GM19035 (cell line): ENCODE data around the gene ZNF280B.

Source experiments
- ATAC-seq: cut with Tn5 transposase; IDR thresholded peaks from one replicate; pipeline ENCODE4 v1.9.1; 2021; ENCODE audit not compliant: unreplicated experiment

ZNF280B gene, protein sequence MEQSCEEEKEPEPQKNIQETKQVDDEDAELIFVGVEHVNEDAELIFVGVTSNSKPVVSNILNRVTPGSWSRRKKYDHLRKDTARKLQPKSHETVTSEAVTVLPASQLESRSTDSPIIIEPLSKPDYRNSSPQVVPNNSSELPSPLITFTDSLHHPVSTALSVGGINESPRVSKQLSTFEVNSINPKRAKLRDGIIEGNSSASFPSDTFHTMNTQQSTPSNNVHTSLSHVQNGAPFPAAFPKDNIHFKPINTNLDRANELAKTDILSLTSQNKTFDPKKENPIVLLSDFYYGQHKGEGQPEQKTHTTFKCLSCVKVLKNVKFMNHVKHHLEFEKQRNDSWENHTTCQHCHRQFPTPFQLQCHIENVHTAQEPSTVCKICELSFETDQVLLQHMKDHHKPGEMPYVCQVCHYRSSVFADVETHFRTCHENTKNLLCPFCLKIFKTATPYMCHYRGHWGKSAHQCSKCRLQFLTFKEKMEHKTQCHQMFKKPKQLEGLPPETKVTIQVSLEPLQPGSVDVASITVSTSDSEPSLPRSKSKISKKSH

GRCh38 chr22:22508274-22509176, at the start of gene ZNF280B:
Gene ZNF280B, minus strand, starts transcription at chr22:22508742. Its CDS starts 19,344 bp downstream, at chr22:22489398.
- peak; percentile 94 for ATAC-seq

DNA sequence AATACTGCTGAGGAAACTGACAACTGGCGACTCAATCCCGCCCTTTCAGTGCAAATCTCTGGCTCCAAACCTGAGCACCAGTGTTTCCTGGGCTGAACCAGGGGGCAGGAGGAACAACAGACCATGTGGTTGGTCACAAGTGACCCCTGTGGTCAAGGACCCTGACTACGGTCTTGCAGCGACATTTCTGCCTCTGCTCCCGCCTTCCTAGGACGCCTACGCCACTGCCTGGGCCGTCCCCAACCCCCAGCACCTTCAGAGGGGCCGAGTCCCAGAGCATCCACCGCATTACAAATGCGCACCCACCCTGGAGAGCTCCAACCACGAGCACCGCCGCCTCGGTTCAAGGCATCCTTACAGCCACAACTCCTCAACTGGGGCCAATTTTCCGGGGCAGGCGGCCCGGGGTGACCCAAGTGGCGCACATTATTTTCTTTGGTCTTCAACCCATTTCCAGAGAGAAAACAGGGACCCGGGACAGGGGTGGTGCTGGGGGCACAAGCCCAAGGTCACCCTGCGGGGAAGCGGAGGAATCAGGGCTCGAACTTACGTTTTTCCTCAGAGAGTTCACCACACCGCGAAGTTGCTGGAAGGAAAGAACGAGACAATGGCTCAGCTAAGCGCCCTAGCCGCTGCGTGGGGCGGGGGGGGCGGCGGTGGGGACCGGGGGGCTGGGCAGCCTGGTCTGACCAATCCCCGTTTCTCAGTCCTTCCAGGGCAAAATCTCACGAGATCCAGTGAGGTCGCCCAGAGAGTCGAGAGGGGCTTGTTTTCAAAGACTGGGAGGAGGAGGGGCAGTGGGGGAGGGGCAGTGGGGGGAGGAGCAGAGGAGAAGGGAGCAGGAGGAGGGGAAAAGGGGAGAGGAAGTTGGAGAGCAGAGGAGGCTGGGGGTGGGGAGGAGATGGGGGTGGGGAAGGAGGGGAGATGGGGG, 48.7 kb upstream of the ZNF280B start:
- no peak for ATAC-seq

DNA sequence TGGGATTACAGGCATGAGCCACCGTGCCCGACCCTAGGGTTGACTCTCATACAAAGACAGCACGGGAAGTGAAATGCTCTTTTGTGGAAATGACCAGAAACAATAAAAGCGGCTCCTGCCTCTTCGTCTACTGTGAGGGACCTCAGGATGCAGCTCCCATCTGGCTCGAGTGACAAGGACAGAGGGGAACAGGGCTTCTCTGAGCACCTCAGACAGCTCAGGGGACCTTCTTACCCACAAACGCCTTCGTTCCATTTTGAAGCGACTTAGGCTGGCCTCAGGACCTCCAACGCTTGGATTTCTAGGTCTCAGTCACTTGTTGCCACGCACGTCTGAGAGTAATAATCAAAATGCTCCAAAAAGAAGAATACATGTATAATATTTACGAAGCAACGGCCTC, 48.0 kb upstream of the ZNF280B start:
- ATAC-seq: no peak

GRCh38 chr22:22555596-22555995, 47.1 kb upstream of the ZNF280B start:
- no peak for ATAC-seq

DNA sequence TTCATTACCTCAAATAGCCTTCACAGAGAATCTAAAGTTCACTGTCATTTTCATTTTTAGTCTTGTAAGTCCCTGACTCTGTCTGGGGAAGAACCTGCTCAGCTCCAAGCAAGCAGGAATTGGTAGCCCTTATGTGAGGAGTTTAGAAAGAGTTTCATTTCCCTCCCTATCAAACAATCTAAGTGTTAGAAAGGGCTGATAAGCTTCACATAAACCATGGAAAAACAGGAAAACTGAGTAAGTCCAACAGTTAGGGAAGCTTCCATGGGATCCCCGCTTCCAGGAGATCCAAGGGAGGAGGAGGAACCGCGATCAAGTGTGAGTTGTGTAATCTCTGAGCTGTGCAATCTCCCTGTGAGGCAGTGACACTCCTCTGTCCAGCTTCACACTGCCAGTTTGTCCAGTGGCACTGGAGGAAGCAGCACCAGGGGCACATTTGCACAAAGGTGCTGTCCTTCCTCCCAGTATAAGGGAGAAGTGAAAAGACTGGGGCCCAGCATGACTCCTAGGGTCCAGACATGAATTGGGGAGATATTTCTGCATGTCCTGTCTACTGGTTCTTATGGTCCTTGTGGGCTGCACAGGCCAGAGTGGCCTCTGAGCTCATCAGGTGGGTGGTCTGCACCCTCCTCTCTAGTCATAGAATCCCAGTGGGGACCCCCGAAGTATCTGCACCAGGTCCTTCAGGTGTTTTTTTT, 46.2 kb upstream of the ZNF280B start:
- no peak for ATAC-seq

DNA sequence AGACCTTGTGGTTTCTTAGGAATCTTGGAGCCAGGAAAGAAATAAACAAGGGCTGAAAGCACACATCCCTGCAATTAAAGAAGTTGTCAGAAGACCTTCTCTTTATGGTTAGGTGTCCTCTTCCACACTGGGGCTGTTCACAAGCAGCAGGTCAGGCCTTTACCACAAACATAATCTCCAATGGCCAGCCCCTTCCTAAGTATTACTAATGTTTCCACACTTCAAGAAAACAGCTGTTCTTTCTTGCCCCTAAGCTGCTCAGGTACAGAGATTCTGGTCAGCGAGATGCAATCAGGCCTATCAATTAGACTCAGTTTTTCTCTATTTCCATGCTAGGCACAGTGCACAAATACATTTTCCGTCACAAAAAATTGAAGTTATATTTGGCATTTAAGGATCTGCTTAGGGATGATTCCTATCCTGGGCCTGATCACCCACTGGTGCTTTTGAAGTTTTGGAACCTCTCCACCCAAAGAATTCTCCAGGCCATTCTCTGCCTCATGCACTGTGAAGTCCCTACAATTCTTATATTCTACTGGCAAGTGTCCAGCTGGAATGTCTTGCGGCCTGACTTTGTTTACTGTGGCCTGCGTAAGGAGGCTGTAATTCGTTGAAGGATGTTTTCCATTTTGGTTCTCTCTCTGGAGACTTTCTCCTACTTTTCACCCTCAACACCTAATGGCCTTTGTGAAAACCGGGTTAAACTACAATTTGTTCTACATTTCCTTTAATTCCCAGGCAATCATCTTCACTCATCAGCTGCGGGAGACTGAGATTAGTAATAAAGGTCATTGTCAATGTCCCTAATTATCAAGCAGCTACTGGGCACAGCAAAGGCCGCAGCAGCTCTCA, 45.4 kb upstream of the ZNF280B start:
- no peak for ATAC-seq

DNA sequence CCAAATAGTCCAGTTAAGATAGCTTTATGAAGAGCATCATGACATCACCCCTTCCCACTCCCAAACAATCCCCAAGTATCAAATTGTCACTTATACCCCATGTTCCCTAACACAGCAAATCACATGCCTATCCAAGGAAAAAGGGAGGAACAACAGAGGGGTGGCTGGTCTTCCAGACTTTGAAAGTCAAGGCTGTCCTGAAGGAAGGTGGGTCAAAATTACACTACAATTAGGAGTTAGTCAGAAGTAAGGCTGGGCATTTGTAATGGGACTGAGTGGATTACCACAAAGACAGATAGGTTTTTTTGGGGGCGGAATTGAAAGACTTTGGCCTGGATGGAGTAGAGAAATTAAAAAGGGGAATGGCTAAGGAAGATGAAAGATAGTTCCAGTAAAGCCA, 44.6 kb upstream of the ZNF280B start:
- no peak for ATAC-seq

GRCh38 chr22:22552630-22553029, 44.1 kb upstream of the ZNF280B start:
- no peak for ATAC-seq

DNA sequence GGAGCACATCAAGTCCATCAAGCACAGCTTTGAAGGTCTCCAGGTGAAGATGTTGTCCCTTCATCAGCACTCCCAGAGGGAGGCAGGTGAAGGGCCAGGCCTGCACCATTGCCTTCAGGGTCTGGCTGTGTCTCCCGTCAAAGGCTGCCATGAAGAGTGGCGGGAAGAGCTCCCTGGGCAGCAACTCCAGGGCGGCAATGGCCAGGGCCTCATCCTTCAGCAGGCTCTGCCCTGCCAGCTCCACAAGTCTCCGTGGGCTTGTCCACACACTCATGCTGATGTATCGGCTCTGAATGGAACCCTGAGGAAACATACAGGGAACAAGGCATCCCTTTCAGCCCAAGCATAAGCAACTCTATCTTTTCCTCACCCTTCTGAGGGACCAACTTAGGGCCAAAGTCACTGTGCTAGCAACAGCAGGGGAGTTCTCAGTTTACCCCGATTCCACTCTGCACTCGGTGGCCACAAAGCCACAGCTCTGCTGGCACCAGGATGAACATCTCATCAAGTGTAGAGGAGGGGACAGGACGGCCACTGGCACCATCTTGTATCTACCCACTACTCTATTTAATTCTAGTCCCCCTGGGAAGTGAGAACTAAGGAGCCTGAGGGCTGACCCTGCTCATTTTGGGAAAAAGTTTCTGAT, 42.4 kb upstream of the ZNF280B start:
- no peak for ATAC-seq

GRCh38 chr22:22548910-22549309, 40.4 kb upstream of the ZNF280B start:
- ATAC-seq: no peak

DNA sequence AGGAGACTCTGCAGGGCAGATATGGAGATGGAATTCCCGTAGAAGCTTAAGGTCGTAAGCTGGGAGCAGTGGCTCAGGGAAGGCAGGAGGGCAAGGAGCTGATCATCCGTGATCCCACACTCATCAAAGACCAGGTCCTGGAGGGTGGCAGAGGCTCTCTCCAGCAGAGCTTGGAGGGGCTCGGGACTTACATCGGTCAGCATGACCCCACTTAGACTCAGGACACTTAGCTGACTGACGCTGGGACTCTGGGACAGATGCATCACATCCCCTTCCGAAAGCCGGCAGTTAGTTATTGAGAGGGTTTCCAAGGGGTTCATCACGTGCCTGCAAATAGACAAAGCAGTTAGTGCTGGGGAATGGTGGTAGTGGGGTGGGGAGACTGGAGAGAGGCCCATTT, 39.8 kb upstream of the ZNF280B start:
- no peak for ATAC-seq

GRCh38 chr22:22547692-22548300, 39.3 kb upstream of the ZNF280B start:
- ATAC-seq: no peak

GRCh38 chr22:22547226-22547625, 38.7 kb upstream of the ZNF280B start:
- no peak for ATAC-seq

DNA sequence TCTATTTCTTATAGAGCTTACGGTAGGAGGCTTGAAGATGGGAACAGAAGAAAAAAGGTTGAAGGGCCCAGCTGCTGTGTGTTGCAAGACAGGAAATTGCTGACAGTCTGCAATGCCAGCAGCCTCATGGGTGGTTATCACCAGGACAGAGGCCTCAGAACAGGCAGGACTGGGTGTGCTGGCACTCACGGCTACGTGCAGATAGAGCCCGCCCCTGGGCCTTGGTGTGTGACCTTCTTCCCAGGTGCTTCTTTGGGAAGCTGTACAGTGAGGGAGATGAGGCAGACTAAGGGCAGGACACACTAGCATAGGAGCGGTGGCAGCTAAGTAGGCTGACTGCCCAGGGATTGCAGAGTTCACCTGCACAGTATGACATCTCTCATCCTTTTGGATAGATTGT, 37.9 kb upstream of the ZNF280B start:
- ATAC-seq: no peak

DNA sequence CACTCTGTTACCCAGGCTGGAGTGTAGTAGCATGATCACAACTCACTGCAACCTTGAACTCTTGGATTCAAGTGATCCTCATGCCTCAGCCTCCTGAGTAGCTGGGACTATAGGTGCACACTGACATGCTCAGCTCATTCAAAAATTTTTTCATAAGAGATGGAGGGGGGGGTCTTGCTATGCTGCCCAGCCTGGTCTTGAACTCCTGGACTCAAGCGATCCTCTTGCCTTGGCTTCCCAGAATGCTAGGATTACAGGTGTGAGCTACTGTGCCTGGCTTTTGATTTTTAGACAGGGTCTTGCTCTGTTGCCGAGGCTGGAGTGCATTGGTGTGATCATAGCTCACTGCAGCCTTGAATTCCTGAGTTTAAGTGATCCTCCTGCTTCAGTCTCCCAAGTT, 36.5 kb upstream of the ZNF280B start:
- no peak for ATAC-seq

- ATAC-seq: no peak
These were observed 29.9 kb upstream of the ZNF280B start for GRCh38 chr22:22538226-22538989.

DNA sequence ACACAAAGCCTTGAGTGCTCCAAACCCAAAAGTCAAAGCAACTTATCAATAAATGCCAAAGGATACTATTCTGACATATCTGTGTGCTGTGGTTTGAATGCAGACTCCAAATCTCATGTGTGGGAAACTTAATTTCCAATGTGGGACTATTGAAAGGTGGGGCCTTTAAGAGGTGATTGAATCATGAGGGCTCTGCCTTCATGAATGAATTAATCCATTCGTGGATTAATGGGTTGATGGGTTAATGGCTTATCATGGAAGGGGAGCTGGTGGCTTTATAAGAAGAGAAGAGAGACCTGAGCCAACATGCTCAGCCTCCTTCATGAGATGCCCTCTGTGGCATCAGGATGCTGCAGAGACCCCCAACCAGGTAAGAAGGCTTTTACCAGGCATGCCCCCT, 28.4 kb upstream of the ZNF280B start:
- ATAC-seq: no peak

DNA sequence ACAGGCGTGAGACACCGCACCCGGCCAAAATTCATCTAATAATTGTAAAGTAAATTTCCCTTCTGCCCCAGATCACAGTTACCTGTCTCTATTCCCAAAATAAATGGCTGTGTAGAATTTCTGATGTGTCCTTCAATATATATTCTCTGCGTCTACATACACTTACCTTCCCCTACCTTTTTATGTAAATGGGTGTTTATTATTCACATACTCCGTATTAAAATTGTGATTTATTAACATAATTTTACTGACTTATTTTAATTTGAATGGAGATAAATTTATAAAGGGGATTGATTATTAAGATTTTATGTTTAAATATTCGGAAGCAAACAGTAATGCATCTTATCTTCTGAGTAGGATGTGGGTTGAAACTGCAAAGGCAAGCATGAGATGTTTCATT, 28.0 kb upstream of the ZNF280B start:
- ATAC-seq: no peak
